ENCODE results near the gene SCAMP3.
A peak's percentile ranks its signal among the peaks of the same experiment; 100 is the strongest.
"Not testable (repeated sequence)": the region's sequence is repeated elsewhere in the genome, so short reads cannot be mapped to it uniquely, and the experiment has no call there.

Gene SCAMP3

DNA sequence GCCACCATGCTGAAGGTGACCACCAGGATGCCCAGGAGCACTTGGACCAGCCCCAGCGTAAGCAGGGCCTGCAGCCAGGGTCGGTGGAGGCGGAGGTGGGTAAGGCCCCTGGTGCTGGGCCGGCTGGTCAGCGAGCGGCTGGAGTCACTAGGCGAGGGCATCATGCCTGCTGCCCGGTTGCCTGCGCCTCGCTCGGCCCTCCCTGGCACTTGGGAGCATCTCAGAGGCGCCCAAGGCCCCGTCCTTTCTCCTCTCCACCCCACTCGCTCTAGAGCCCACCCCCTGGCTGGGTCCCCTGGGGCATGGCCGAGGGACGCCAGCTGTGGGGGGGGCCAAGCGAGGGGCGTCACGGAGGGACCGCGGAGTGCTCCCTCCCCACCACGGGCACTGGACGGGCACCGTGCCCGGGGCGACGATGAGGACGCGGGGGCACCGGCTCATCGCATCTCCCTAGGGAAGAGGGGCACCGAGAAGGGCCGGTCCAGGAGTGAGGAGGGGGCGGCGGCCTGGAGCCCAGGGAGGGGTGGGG is 7.4 kb downstream of the SCAMP3 start:
- no peak for DNase-seq (ENCODE audit: low read depth)

- no peak for DNase-seq (ENCODE audit: low read depth)
Measured at GRCh38 chr1:155254228-155254713, 7.9 kb downstream of the SCAMP3 start.

- no peak for DNase-seq (ENCODE audit: low read depth)
Measured at GRCh38 chr1:155253797-155254196, 8.4 kb downstream of the SCAMP3 start.

- DNase-seq (ENCODE audit: low read depth) = no peak
Measured at GRCh38 chr1:155253208-155253607, 9.0 kb downstream of the SCAMP3 start.

GRCh38 chr1:155251566-155251965 is 10.6 kb downstream of the SCAMP3 start:
- DNase-seq (ENCODE audit: low read depth) = no peak

- DNase-seq (ENCODE audit: low read depth) = peak; percentile 93
Measured at GRCh38 chr1:155250633-155251449, 11.3 kb downstream of the SCAMP3 start.

GRCh38 chr1:155250246-155250632 is 11.9 kb downstream of the SCAMP3 start:
- no peak for DNase-seq (ENCODE audit: low read depth)

- DNase-seq (ENCODE audit: low read depth) = no peak
Measured at GRCh38 chr1:155247667-155248553, 14.2 kb downstream of the SCAMP3 start.

GRCh38 chr1:155246796-155247195 is 15.4 kb downstream of the SCAMP3 start:
- not testable (repeated sequence) for DNase-seq (ENCODE audit: low read depth)

DNA sequence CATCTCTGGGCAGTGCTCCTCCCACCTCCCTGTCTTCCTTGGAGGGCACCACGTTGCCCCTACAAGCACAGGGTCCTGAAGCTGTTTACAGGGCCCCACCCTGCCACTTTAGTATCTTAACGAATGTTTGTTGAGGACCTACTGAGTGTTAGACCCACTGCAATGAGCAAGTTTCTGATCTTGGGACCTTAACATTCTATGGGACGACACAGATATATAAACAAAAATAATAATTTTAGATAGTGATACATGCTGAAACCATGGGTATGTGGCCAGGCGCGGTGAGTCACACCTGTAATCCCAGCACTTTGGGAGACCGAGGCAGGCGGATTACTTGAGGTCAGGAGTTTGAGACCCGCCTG is 17.0 kb downstream of the SCAMP3 start:
- no peak for DNase-seq (ENCODE audit: low read depth)

DNA sequence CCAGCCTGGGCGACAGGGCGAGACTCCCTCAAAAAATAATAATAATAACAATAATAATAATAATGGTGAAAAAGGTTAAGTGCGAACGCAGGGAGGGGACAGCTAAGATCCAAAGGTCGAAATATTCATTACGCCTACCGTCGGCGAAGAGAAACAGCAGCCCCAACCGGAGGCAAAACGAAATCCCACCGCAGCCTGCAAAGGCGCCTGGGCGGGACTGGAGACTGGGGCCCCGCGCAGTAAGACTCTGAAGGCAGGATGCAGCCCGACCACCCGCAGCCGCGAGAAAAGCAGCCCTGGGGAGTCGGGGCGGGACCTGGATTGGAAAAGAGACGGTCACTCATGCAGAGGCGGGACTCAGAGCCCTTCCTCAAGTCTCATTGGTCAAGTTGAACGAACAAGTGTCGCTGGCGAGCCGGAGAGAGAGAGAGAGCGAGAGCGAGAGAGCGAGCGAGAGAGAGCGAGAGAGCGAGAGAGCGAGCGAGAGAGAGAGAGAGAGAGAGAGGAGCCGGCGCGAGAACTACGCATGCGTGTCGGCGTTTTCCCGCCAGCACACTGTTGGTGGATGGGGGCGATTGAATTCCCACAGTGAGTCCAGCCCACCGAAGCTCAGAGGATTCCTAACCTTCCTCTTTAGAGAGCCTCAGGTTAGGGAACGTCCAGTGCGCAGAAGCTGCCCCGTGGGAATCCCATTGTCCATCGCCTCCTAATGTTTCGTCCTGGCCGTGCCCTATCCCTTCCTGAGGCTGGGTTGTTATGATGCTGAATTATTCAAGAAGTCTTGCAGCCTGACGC is 17.6 kb downstream of the SCAMP3 start:
- DNase-seq (ENCODE audit: low read depth) = peak; percentile 94

DNA sequence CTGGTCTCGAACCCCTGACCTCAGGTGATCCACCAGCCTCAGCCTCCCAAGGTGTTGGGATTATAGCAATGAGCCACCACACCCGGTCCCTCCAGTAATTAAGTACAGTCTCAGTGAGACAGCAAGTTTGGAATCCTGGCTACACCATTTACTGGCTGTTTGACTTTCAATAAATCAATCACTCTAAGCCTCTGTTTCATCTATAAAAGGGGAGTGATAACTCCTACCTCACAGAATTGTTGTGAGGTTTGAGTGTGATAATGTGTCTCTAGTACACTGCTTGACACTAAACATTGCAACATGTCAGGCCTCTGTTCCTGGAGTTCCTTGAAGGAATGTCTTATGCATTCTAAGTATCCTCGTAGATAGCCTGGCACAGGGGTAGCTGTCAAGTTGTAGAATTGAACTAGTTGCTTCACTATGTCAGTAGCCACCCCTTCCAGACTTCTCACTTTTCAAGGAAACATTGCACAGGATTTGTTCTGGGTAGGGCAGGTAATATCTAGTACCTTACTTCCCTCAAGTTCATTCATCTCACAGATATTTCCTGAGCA is 19.3 kb downstream of the SCAMP3 start:
- DNase-seq (ENCODE audit: low read depth) = no peak

GRCh38 chr1:155241841-155242264 is 20.3 kb downstream of the SCAMP3 start:
- DNase-seq (ENCODE audit: low read depth) = no peak

DNA sequence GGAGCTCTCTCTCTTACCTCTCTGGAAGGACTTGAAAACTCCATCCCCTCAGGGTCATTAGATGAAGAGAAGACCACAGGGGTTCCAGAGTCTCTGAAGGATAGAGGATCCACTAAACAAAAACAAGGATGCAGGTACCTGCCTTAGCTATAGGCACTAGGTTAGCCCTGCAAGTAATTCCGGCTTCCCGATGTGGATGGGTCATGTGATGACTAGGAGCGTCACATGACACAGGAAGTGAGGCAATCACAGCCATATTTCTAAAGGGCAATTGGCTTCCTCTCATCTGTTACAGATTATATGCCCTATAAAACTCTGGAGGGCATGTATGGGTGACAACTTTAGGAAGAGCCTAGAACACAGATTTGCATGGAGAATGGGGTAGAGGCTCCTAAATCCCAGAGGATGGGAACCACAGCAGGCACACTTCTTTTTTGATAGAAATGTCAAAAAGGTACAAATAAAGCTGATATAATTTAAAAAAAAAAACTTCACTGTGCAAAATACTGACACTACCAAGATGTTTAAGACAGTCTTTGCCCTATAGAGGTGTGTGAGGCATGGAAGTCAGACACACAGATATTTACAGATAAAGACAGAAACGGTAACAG is 21.0 kb downstream of the SCAMP3 start:
- DNase-seq (ENCODE audit: low read depth) = peak; percentile 29

DNA sequence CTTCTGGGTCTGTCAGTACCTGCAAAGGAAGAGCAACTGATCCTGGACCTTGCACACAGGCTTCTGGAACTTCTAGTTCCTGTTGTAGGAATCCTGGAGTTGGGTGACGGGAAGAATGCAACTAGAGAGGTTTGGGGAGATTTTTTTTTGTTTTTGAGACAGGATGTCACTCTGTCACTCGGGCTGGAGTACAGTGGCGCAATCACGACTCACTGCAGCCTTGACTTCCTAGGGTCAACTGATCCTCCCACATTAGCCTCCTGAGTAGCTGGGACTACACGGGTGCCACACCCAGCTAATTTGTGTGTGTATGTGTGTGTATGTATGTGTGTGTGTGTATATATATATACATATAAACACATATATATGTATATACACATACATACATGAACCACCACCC is 25.7 kb downstream of the SCAMP3 start:
- DNase-seq (ENCODE audit: low read depth) = no peak

DNA sequence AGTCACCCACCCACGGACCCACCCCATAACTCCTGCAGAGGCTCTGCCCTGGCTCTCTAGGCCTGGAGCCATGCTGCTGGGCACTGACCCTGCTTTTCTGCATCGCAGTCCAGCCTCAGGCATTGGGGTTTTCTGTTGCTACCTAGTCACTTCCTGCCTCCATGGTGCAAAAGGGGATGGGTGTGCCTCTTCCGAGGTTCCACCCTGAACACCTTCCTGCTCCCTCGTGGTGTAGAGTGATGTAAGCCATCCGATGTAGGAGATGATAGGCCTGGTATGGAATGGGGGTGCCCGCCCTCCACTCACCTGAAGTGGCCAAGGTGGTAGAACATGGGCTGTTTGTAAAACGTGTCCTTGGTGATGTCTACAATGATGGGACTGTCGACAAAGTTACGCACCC is 26.8 kb downstream of the SCAMP3 start:
- DNase-seq (ENCODE audit: low read depth) = not testable (repeated sequence)

GRCh38 chr1:155233502-155233901 is 28.7 kb downstream of the SCAMP3 start:
- not testable (repeated sequence) for DNase-seq (ENCODE audit: low read depth)

- DNase-seq (ENCODE audit: low read depth) = not testable (repeated sequence)
Measured at GRCh38 chr1:155232001-155232978, 29.9 kb downstream of the SCAMP3 start.

DNA sequence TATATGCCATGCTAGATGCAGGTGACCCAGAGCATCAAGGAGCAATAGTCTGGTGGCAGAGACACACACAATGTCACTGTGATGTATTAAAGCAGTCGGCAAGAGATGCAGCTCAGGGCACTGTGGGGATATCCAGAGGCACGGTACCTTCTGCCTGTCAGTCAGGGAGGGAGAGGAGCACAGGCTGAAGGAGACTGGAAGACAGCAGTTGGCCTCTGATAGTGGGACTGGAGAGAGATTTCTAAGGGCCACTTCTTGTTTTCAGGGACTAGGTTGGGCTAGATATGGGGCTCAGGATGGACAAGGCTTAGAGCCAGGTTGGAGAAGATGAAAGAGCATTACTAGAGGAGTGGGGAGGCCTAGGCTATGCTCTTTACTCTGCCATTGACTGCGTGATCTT is 30.9 kb downstream of the SCAMP3 start:
- DNase-seq (ENCODE audit: low read depth) = not testable (repeated sequence)

- DNase-seq (ENCODE audit: low read depth) = no peak
Measured at GRCh38 chr1:155228096-155228427, 34.1 kb downstream of the SCAMP3 start.

Data from stimulated activated CD8-positive, alpha-beta memory T cell treated with anti-CD3 and anti-CD28 coated beads, Interleukin-7, amount 100 ng/mL, for 24 hours (primary cell).